ENCODE results near the gene P2RY14.

Gene P2RY14

GRCh38 chr3:151168269-151169094 lies 109.9 kb downstream of the P2RY14 start:
- H3K27me3 ChIP-seq (ENCODE audit: control insufficient read depth, insufficient read depth, low read length) = no peaks in the 10 kb centered on the region
- no peak overlapping the region for H3K4me3 ChIP-seq (ENCODE audit: low read depth, low read length)
- no peaks in the 10 kb centered on the region for H3K4me1 ChIP-seq (ENCODE audit: control insufficient read depth, insufficient read depth, low read length)
- no peaks in the 10 kb centered on the region for H3K9me3 ChIP-seq (ENCODE audit: control insufficient read depth, insufficient read depth, low read length)
- H3K9ac ChIP-seq (ENCODE audit: low read depth, low read length) = no peak overlapping the region
- no peaks in the 10 kb centered on the region for H3K36me3 ChIP-seq (ENCODE audit: control insufficient read depth, insufficient read depth, low read length)

GRCh38 chr3:151166161-151166560 lies 112.2 kb downstream of the P2RY14 start:
- H3K9me3 ChIP-seq (ENCODE audit: control insufficient read depth, insufficient read depth, low read length) = no peaks in the 10 kb centered on the region
- H3K36me3 ChIP-seq (ENCODE audit: control insufficient read depth, insufficient read depth, low read length) = no peaks in the 10 kb centered on the region
- no peaks in the 10 kb centered on the region for H3K27me3 ChIP-seq (ENCODE audit: control insufficient read depth, insufficient read depth, low read length)
- no peak overlapping the region for H3K4me3 ChIP-seq (ENCODE audit: low read depth, low read length)
- no peaks in the 10 kb centered on the region for H3K4me1 ChIP-seq (ENCODE audit: control insufficient read depth, insufficient read depth, low read length)
- H3K9ac ChIP-seq (ENCODE audit: low read depth, low read length) = no peak overlapping the region

GRCh38 chr3:151165226-151165625 lies 113.1 kb downstream of the P2RY14 start:
- Histone ChIP-seq H3K4me1 (ENCODE audit: control insufficient read depth, insufficient read depth, low read length) (no peaks in the 10 kb centered on the region), H3K9ac (ENCODE audit: low read depth, low read length) (no peak overlapping the region), H3K4me3 (ENCODE audit: low read depth, low read length) (no peak overlapping the region), H3K9me3 (ENCODE audit: control insufficient read depth, insufficient read depth, low read length) (no peaks in the 10 kb centered on the region), H3K36me3 (ENCODE audit: control insufficient read depth, insufficient read depth, low read length) (no peaks in the 10 kb centered on the region), H3K27me3 (ENCODE audit: control insufficient read depth, insufficient read depth, low read length) (no peaks in the 10 kb centered on the region)

Measured in iPS-15b (cell line).